GM21367 (cell line): ENCODE results near the gene PTPA.
"Not testable (repeated sequence)": the region's sequence is repeated elsewhere in the genome, so short reads cannot be mapped to it uniquely, and the experiment has no call there.

ENCODE experiments used
- ATAC-seq: cut with Tn5 transposase; IDR thresholded peaks from one replicate; pipeline ENCODE4 v1.9.1; 2021; ENCODE audit not compliant: unreplicated experiment

The PTPA gene

GRCh38 chr9:129150672-129151211, 39.5 kb downstream of the PTPA start:
- ATAC-seq: no peak

- no peak for ATAC-seq
Observed at GRCh38 chr9:129151469-129151868, 40.3 kb downstream of the PTPA start.

- ATAC-seq: no peak
Observed at GRCh38 chr9:129154866-129155477, 43.8 kb downstream of the PTPA start.

- no peak for ATAC-seq
Observed at GRCh38 chr9:129156163-129156562, 44.9 kb downstream of the PTPA start.

GRCh38 chr9:129160712-129161533, 49.7 kb downstream of the PTPA start:
- no peak for ATAC-seq

GRCh38 chr9:129161534-129161837, 50.3 kb downstream of the PTPA start:
- ATAC-seq: no peak

GRCh38 chr9:129162497-129163197, 51.4 kb downstream of the PTPA start:
- ATAC-seq: no peak

- ATAC-seq: not testable (repeated sequence)
Observed at GRCh38 chr9:129163198-129163670, 52.0 kb downstream of the PTPA start.

GRCh38 chr9:129163753-129164152, 52.5 kb downstream of the PTPA start:
- no peak for ATAC-seq

GRCh38 chr9:129164246-129164930, 53.2 kb downstream of the PTPA start:
- ATAC-seq: no peak

GRCh38 chr9:129165198-129165597, 54.0 kb downstream of the PTPA start:
- ATAC-seq: no peak

- no peak for ATAC-seq
Observed at GRCh38 chr9:129166623-129167557, 55.7 kb downstream of the PTPA start.

GRCh38 chr9:129170229-129170628, 59.0 kb downstream of the PTPA start:
- no peak for ATAC-seq

GRCh38 chr9:129171993-129172751, 61.0 kb downstream of the PTPA start:
- no peak for ATAC-seq

- ATAC-seq: no peak
Observed at GRCh38 chr9:129172816-129173215, 61.6 kb downstream of the PTPA start.

- ATAC-seq: no peak
Observed at GRCh38 chr9:129173296-129174101, 62.3 kb downstream of the PTPA start.

- ATAC-seq: no peak
Observed at GRCh38 chr9:129174102-129174723, 63.0 kb downstream of the PTPA start.
